ENCODE results near the gene UBE3A. TPM values are rescaled to one million over a fixed set of nuclear protein-coding genes. Genes with fewer than 3 reads are reported as not detected.
A peak's percentile ranks its signal among the peaks of the same experiment; 100 is the strongest.

UBE3A gene
- total RNA-seq, 3 donors from 2014 or later (not counting 1 experiment from before 2014, with no cell fraction given), result 119 to 131 (median 122) TPM

GRCh38 chr15:25347707-25348106 lies 91.1 kb downstream of the UBE3A start:
- H3K36me3 ChIP-seq (ENCODE audit: control insufficient read depth, insufficient read depth, low read length), result peaks cover 4% of the 10 kb centered on the region
- intact Hi-C loops (cut with micrococcal nuclease), result no loop called here
- Mint-ChIP-seq H3K4me1 (peaks cover 7 to 8% of the 10 kb centered on the region in 2 donors), H3K27ac (no peak overlapping the region), H3K27me3 (ENCODE audit: low read depth in 2 of 2) (no peaks in the 10 kb centered on the region), H3K36me3 (peaks cover 25% of the 10 kb centered on the region), H3K4me3 (no peak overlapping the region), H3K9me3 (peaks cover 0 to 9% of the 10 kb centered on the region in 2 donors)
- DNase-seq (no peak), ATAC-seq (no peak)
- no peaks in the 10 kb centered on the region for H3K9me3 ChIP-seq (ENCODE audit: control insufficient read depth, insufficient read depth, low read length)
- no peaks in the 10 kb centered on the region for H3K27me3 ChIP-seq (ENCODE audit: control insufficient read depth, insufficient read depth, low read length)
- H3K4me1 ChIP-seq (ENCODE audit: control insufficient read depth, insufficient read depth, low read length), result no peaks in the 10 kb centered on the region
- no CpG with 5 or more reads among the region's 2 CpGs for WGBS (ENCODE audit: insufficient coverage)
- no peak overlapping the region for H3K27ac ChIP-seq (ENCODE audit: low read length)
- no peak for TF ChIP-seq CTCF (IDR thresholded peaks at IDR 0.05)
- H3K4me3 ChIP-seq (ENCODE audit: low read length), result no peak overlapping the region

- Mint-ChIP-seq H3K36me3 (peaks cover 25% of the 10 kb centered on the region), H3K27me3 (ENCODE audit: low read depth in 2 of 2) (no peaks in the 10 kb centered on the region), H3K9me3 (peaks cover 0 to 9% of the 10 kb centered on the region in 2 donors), H3K4me1 (peaks cover 7 to 13% of the 10 kb centered on the region in 2 donors), H3K27ac (no peak overlapping the region), H3K4me3 (no peak overlapping the region)
- H3K4me1 ChIP-seq (ENCODE audit: control insufficient read depth, insufficient read depth, low read length), result no peaks in the 10 kb centered on the region
- no peak overlapping the region for H3K27ac ChIP-seq (ENCODE audit: low read length)
- no peaks in the 10 kb centered on the region for H3K27me3 ChIP-seq (ENCODE audit: control insufficient read depth, insufficient read depth, low read length)
- no peak for ATAC-seq
- no peak for DNase-seq
- no peaks in the 10 kb centered on the region for H3K36me3 ChIP-seq (ENCODE audit: control insufficient read depth, insufficient read depth, low read length)
- 100% methylated on average over 1 of the region's 3 CpGs for WGBS (ENCODE audit: insufficient coverage)
- no peak for TF ChIP-seq CTCF (IDR thresholded peaks at IDR 0.05)
- H3K4me3 ChIP-seq (ENCODE audit: low read length), result no peak overlapping the region
- H3K9me3 ChIP-seq (ENCODE audit: control insufficient read depth, insufficient read depth, low read length), result no peaks in the 10 kb centered on the region
- intact Hi-C loops (cut with micrococcal nuclease), result no loop called here
Measured at GRCh38 chr15:25346371-25346770, 92.5 kb downstream of the UBE3A start.

GRCh38 chr15:25345943-25346342 lies 92.9 kb downstream of the UBE3A start:
- Mint-ChIP-seq H3K27me3 (ENCODE audit: low read depth in 2 of 2) (no peaks in the 10 kb centered on the region), H3K36me3 (peaks cover 25% of the 10 kb centered on the region), H3K9me3 (peaks cover 0 to 9% of the 10 kb centered on the region in 2 donors), H3K4me3 (no peak overlapping the region), H3K4me1 (peaks cover 7 to 13% of the 10 kb centered on the region in 2 donors), H3K27ac (no peak overlapping the region)
- WGBS (ENCODE audit: insufficient coverage), result 93% methylated on average over 3 of the region's 3 CpGs
- Histone ChIP-seq H3K9me3 (ENCODE audit: control insufficient read depth, insufficient read depth, low read length) (no peaks in the 10 kb centered on the region), H3K27me3 (ENCODE audit: control insufficient read depth, insufficient read depth, low read length) (no peaks in the 10 kb centered on the region), H3K4me3 (ENCODE audit: low read length) (no peak overlapping the region), H3K27ac (ENCODE audit: low read length) (no peak overlapping the region), H3K4me1 (ENCODE audit: control insufficient read depth, insufficient read depth, low read length) (no peaks in the 10 kb centered on the region), H3K36me3 (ENCODE audit: control insufficient read depth, insufficient read depth, low read length) (no peaks in the 10 kb centered on the region)
- DNase-seq (no peak), ATAC-seq (no peak)
- intact Hi-C loops (cut with micrococcal nuclease), result no loop called here
- TF ChIP-seq CTCF (IDR thresholded peaks at IDR 0.05), result no peak

- TF ChIP-seq CTCF (IDR thresholded peaks at IDR 0.05), result no peak
- H3K4me3 ChIP-seq (ENCODE audit: low read length), result no peak overlapping the region
- H3K36me3 ChIP-seq (ENCODE audit: control insufficient read depth, insufficient read depth, low read length), result peaks cover 23% of the 10 kb centered on the region
- Mint-ChIP-seq H3K4me3 (no peak overlapping the region), H3K9me3 (peaks cover 0 to 8% of the 10 kb centered on the region in 2 donors), H3K4me1 (peaks cover 7 to 13% of the 10 kb centered on the region in 2 donors), H3K27ac (peak overlapping the region in 1 of 2 donors; percentile 18), H3K36me3 (peaks cover 22% of the 10 kb centered on the region), H3K27me3 (ENCODE audit: low read depth in 2 of 2) (no peaks in the 10 kb centered on the region)
- no peak overlapping the region for H3K27ac ChIP-seq (ENCODE audit: low read length)
- WGBS (ENCODE audit: insufficient coverage), result 95% methylated on average over 2 of the region's 3 CpGs
- no peaks in the 10 kb centered on the region for H3K27me3 ChIP-seq (ENCODE audit: control insufficient read depth, insufficient read depth, low read length)
- intact Hi-C loops (cut with micrococcal nuclease), result no loop called here
- no peak for DNase-seq
- ATAC-seq, result no peak
- no peaks in the 10 kb centered on the region for H3K4me1 ChIP-seq (ENCODE audit: control insufficient read depth, insufficient read depth, low read length)
- H3K9me3 ChIP-seq (ENCODE audit: control insufficient read depth, insufficient read depth, low read length), result no peaks in the 10 kb centered on the region
Measured at GRCh38 chr15:25342629-25343028, 96.2 kb downstream of the UBE3A start.
